Natural killer cell (primary cell): Measurements from ENCODE around the gene SLC2A9. TPM values are rescaled to one million over a fixed set of nuclear protein-coding genes. Genes with fewer than 3 reads are reported as not detected.

ENCODE experiments used
- ATAC-seq, 3 donors: fragments of 150-1000 bp in 2 of 3; fragments of 200-7000 bp in 1 of 3; cut with Tn5 transposase; 1 replicate in 1 of 3; 2 replicates in 2 of 3; pipeline ENCODE4 v1.10.0; 2021; ENCODE audit warnings: mild to moderate bottlenecking in 2 of 3, moderate library complexity in 2 of 3
- DNase-seq, 2 donors: peaks; one replicate each; pipeline versions ENCODE4 v3.0.0 to v3.0.0-alpha.2; 2013 to 2021; ENCODE audit warnings: mixed read lengths in 1 of 2
- H3K27ac ChIP-seq: one replicate; pipeline ENCODE4 v1.5.1; 2013; ENCODE audit warnings: mild to moderate bottlenecking, low read length
- H3K27me3 ChIP-seq: one replicate; pipeline ENCODE4 v1.6.1; 2013; ENCODE audit warnings: low read length; ENCODE audit not compliant: control insufficient read depth, insufficient read depth
- H3K36me3 ChIP-seq: one replicate; pipeline ENCODE4 v1.6.1; 2013; ENCODE audit warnings: low read length; ENCODE audit not compliant: control insufficient read depth, insufficient read depth
- H3K4me1 ChIP-seq: one replicate; pipeline ENCODE4 v1.6.1; 2013; ENCODE audit warnings: low read length; ENCODE audit not compliant: control insufficient read depth, insufficient read depth
- H3K4me3 ChIP-seq: one replicate; pipeline ENCODE4 v1.5.1; 2013; ENCODE audit warnings: low read length
- H3K9me3 ChIP-seq: one replicate; pipeline ENCODE4 v1.6.1; 2013; ENCODE audit warnings: low read length; ENCODE audit not compliant: control insufficient read depth, insufficient read depth
- H3K27ac Mint-ChIP-seq, 2 donors: one replicate each; pipeline ENCODE4 v1.8.0; 2022; ENCODE audit warnings: mild to moderate bottlenecking in 2 of 2, mixed read lengths in 2 of 2, moderate library complexity in 1 of 2
- H3K27me3 Mint-ChIP-seq, 2 donors: one replicate each; pipeline ENCODE4 v1.8.0; 2022; ENCODE audit warnings: low read depth in 2 of 2, mixed read lengths in 2 of 2
- H3K36me3 Mint-ChIP-seq: one replicate; pipeline ENCODE4 v1.8.0; 2022; ENCODE audit warnings: mixed read lengths
- H3K4me1 Mint-ChIP-seq, 2 donors: one replicate each; pipeline ENCODE4 v1.8.0; 2022; ENCODE audit warnings: mixed read lengths in 2 of 2
- H3K4me3 Mint-ChIP-seq: one replicate; pipeline ENCODE4 v1.8.0; 2022; ENCODE audit warnings: mild to moderate bottlenecking, moderate library complexity, mixed read lengths
- H3K9me3 Mint-ChIP-seq, 2 donors: one replicate each; pipeline ENCODE4 v1.8.0; 2022; ENCODE audit warnings: mixed read lengths in 2 of 2
- CTCF ChIP-seq: fragments of 200-600 bp; IDR thresholded peaks from one replicate; pipeline ENCODE4 v1.8.0; 2022; ENCODE audit warnings: antibody characterized with exemption
- WGBS: methylation state at CpG from one replicate; pipeline ENCODE4 v1.1.7; 2013; ENCODE audit warnings: missing lambda C conversion rate; ENCODE audit not compliant: insufficient coverage; 5-methylcytosine and 5-hydroxymethylcytosine counted together
- intact Hi-C: fragments of 100-400 bp; cut with micrococcal nuclease; formaldehyde crosslinking; loops from one replicate; pipeline ENCODE4 v1.14.2; 2022
- total RNA-seq, 4 donors: library from RNA; stranded (reverse); fragments of 120-200 nt in 1 of 4; gene quantifications; one replicate each; pipeline versions ENCODE4 v1.2.3 to v1.2.4, GENCODE V29; 2013 to 2022

SLC2A9 gene
- total RNA-seq, 3 donors from 2014 or later (not counting 1 experiment from before 2014, with no cell fraction given), result 1.5 to 5.5 (median 3.9) TPM

- WGBS, result 15% methylated on average over 6 of the region's 6 CpGs
- no peak for TF ChIP-seq CTCF
- ATAC-seq, result peak; percentile 66 to 78 (median 72)
- Histone ChIP-seq H3K27me3 (no peaks in the 10 kb centered on the region), H3K4me1 (peaks cover 26% of the 10 kb centered on the region), H3K27ac (peak overlapping the region; percentile 20), H3K4me3 (no peak overlapping the region), H3K36me3 (no peaks in the 10 kb centered on the region), H3K9me3 (no peaks in the 10 kb centered on the region)
- Mint-ChIP-seq H3K4me1 (peaks cover 56 to 62% of the 10 kb centered on the region in 2 donors), H3K27me3 (no peaks in the 10 kb centered on the region), H3K27ac (peak overlapping the region; percentile 40 to 84), H3K4me3 (peak overlapping the region; percentile 22), H3K36me3 (no peaks in the 10 kb centered on the region), H3K9me3 (no peaks in the 10 kb centered on the region)
- no peak for DNase-seq
- intact Hi-C loops, result no loop called here
Measured at GRCh38 chr4:10006231-10006600, 15.1 kb downstream of the SLC2A9 start.

GRCh38 chr4:10005632-10006031, 15.7 kb downstream of the SLC2A9 start:
- Mint-ChIP-seq H3K36me3 (no peaks in the 10 kb centered on the region), H3K27ac (peak overlapping the region; percentile 40 to 84), H3K4me3 (peak overlapping the region; percentile 46), H3K9me3 (no peaks in the 10 kb centered on the region), H3K4me1 (peaks cover 57 to 64% of the 10 kb centered on the region in 2 donors), H3K27me3 (no peaks in the 10 kb centered on the region)
- Histone ChIP-seq H3K27ac (peak overlapping the region; percentile 20), H3K4me1 (peaks cover 26% of the 10 kb centered on the region), H3K36me3 (no peaks in the 10 kb centered on the region), H3K4me3 (no peak overlapping the region), H3K27me3 (no peaks in the 10 kb centered on the region), H3K9me3 (no peaks in the 10 kb centered on the region)
- no peak for TF ChIP-seq CTCF
- 77% methylated on average over 3 of the region's 4 CpGs for WGBS
- intact Hi-C loops, result no loop called here
- DNase-seq (no peak), ATAC-seq (no peak)

GRCh38 chr4:10003666-10004065, 17.6 kb downstream of the SLC2A9 start:
- TF ChIP-seq CTCF, result no peak
- Histone ChIP-seq H3K27ac (no peak overlapping the region), H3K4me1 (peaks cover 26% of the 10 kb centered on the region), H3K9me3 (no peaks in the 10 kb centered on the region), H3K4me3 (no peak overlapping the region), H3K27me3 (no peaks in the 10 kb centered on the region), H3K36me3 (no peaks in the 10 kb centered on the region)
- WGBS, result no CpG with 5 or more reads among the region's 2 CpGs
- peak in 2 of 3 donors; percentile 39 to 48 for ATAC-seq
- no peak for DNase-seq
- intact Hi-C loops, result no loop called here
- H3K4me1 Mint-ChIP-seq, result peaks cover 57 to 67% of the 10 kb centered on the region in 2 donors
- H3K4me3 Mint-ChIP-seq, result peak overlapping the region; percentile 13
- no peaks in the 10 kb centered on the region for H3K36me3 Mint-ChIP-seq
- no peaks in the 10 kb centered on the region for H3K9me3 Mint-ChIP-seq
- H3K27me3 Mint-ChIP-seq, result no peaks in the 10 kb centered on the region
- peak overlapping the region in 1 of 2 donors; percentile 84 for H3K27ac Mint-ChIP-seq

- no peaks in the 10 kb centered on the region for H3K27me3 Mint-ChIP-seq
- no peaks in the 10 kb centered on the region for H3K9me3 Mint-ChIP-seq
- H3K4me3 ChIP-seq, result no peak overlapping the region
- no peaks in the 10 kb centered on the region for H3K36me3 ChIP-seq
- WGBS, result 30% methylated on average over 2 of the region's 2 CpGs
- peaks cover 26% of the 10 kb centered on the region for H3K4me1 ChIP-seq
- no peak for TF ChIP-seq CTCF
- H3K27ac ChIP-seq, result no peak overlapping the region
- peak; percentile 72 to 88 (median 74) for ATAC-seq
- peaks cover 57 to 67% of the 10 kb centered on the region in 2 donors for H3K4me1 Mint-ChIP-seq
- H3K9me3 ChIP-seq, result no peaks in the 10 kb centered on the region
- H3K27ac Mint-ChIP-seq, result peak overlapping the region; percentile 73 to 84
- peak overlapping the region; percentile 82 for H3K4me3 Mint-ChIP-seq
- H3K27me3 ChIP-seq, result no peaks in the 10 kb centered on the region
- DNase-seq, result peak in 1 of 2 donors; percentile 39
- intact Hi-C loops, result no loop called here
- no peaks in the 10 kb centered on the region for H3K36me3 Mint-ChIP-seq
Measured at GRCh38 chr4:10002278-10002677, 19.0 kb downstream of the SLC2A9 start.
